H9 (cell line): ENCODE results near the gene ACTN2. TPM values are rescaled to one million over a fixed set of nuclear protein-coding genes. Genes with fewer than 3 reads are reported as not detected.
A peak's percentile ranks its signal among the peaks of the same experiment; 100 is the strongest.

Source experiments
- DNase-seq: peaks from one replicate; pipeline ENCODE4 v3.0.0-alpha.2; 2017
- H2AFZ ChIP-seq: one replicate; pipeline ENCODE4 v1.6.1; 2013; ENCODE audit warnings: mild to moderate bottlenecking, low read length, control low read depth, moderate library complexity
- H2AK5ac ChIP-seq: 2 replicates; pipeline ENCODE4 v1.6.1; 2013; ENCODE audit warnings: low read length, control low read depth, mixed read lengths; ENCODE audit not compliant: insufficient read length
- H2BK120ac ChIP-seq: one replicate; pipeline ENCODE4 v1.6.1; 2013; ENCODE audit warnings: low read depth, mild to moderate bottlenecking, low read length, control low read depth, inconsistent platforms; ENCODE audit not compliant: poor library complexity, severe bottlenecking
- H2BK12ac ChIP-seq: 2 replicates; pipeline ENCODE4 v1.6.1; 2013; ENCODE audit warnings: low read length, control low read depth, mixed read lengths, low read depth; ENCODE audit not compliant: insufficient read length
- H2BK15ac ChIP-seq: 2 replicates; pipeline ENCODE4 v1.6.1; 2013; ENCODE audit warnings: low read depth, low read length, control low read depth
- H2BK20ac ChIP-seq: one replicate; pipeline ENCODE4 v1.6.1; 2013; ENCODE audit warnings: low read depth, mild to moderate bottlenecking, low read length, control low read depth, inconsistent platforms; ENCODE audit not compliant: poor library complexity, severe bottlenecking
- H2BK5ac ChIP-seq: 2 replicates; pipeline ENCODE4 v1.6.1; 2013; ENCODE audit warnings: low read length, control low read depth, mixed read lengths; ENCODE audit not compliant: insufficient read length
- H3K14ac ChIP-seq: 2 replicates; pipeline ENCODE4 v1.6.1; 2013; ENCODE audit warnings: low read length, control low read depth; ENCODE audit not compliant: insufficient read depth
- H3K18ac ChIP-seq: 2 replicates; pipeline ENCODE4 v1.6.1; 2013; ENCODE audit warnings: low read depth, mild to moderate bottlenecking, mixed read lengths, low read length, control low read depth; ENCODE audit not compliant: insufficient read length
- H3K23ac ChIP-seq: 2 replicates; pipeline ENCODE4 v1.6.1; 2013; ENCODE audit warnings: low read length, control low read depth, mixed read lengths, low read depth; ENCODE audit not compliant: insufficient read length
- H3K23me2 ChIP-seq: 2 replicates; pipeline ENCODE4 v1.6.1; 2013; ENCODE audit warnings: low read depth, mild to moderate bottlenecking, mixed read lengths, low read length, control low read depth; ENCODE audit not compliant: insufficient read length, poor library complexity, severe bottlenecking
- H3K27ac ChIP-seq: 2 replicates; pipeline ENCODE4 v1.5.1; 2013; ENCODE audit warnings: low read length, control low read depth, mixed read lengths, low read depth; ENCODE audit not compliant: insufficient read length
- H3K27me3 ChIP-seq: 2 replicates; pipeline ENCODE4 v1.6.1; 2013; ENCODE audit warnings: low read length, control low read depth, inconsistent platforms; ENCODE audit not compliant: insufficient read depth
- H3K4ac ChIP-seq: 2 replicates; pipeline ENCODE4 v1.6.1; 2013; ENCODE audit warnings: low read depth, mild to moderate bottlenecking, control low read depth, inconsistent platforms, low read length, moderate library complexity
- H3K4me1 ChIP-seq: 2 replicates; pipeline ENCODE4 v1.6.1; 2013; ENCODE audit warnings: low read length, control low read depth, inconsistent platforms; ENCODE audit not compliant: insufficient read depth
- H3K4me2 ChIP-seq: 2 replicates; pipeline ENCODE4 v1.6.1; 2013; ENCODE audit warnings: low read length, control low read depth, mixed read lengths; ENCODE audit not compliant: insufficient read length, insufficient read depth
- H3K56ac ChIP-seq: 2 replicates; pipeline ENCODE4 v1.6.1; 2013; ENCODE audit warnings: low read depth, mild to moderate bottlenecking, mixed read lengths, low read length, control low read depth; ENCODE audit not compliant: insufficient read length
- H3K79me1 ChIP-seq: 2 replicates; pipeline ENCODE4 v1.6.1; 2013; ENCODE audit warnings: low read depth, mild to moderate bottlenecking, moderate library complexity, low read length, control low read depth, inconsistent platforms; ENCODE audit not compliant: insufficient read depth, poor library complexity, severe bottlenecking
- H3K79me2 ChIP-seq: 2 replicates; pipeline ENCODE4 v1.6.1; 2013; ENCODE audit warnings: low read length, control low read depth, inconsistent platforms; ENCODE audit not compliant: insufficient read depth
- H3K9ac ChIP-seq: 2 replicates; pipeline ENCODE4 v1.6.1; 2013; ENCODE audit warnings: low read length, control low read depth, mixed read lengths; ENCODE audit not compliant: insufficient read length; ENCODE audit errors: extremely low read depth
- H3K9me3 ChIP-seq: one replicate; pipeline ENCODE4 v1.6.1; 2013; ENCODE audit warnings: low read depth, low read length, inconsistent platforms; ENCODE audit not compliant: control insufficient read depth
- H3T11ph ChIP-seq: one replicate; pipeline ENCODE4 v1.6.1; 2013; ENCODE audit warnings: mild to moderate bottlenecking, low read length, control low read depth, inconsistent platforms
- H4K20me1 ChIP-seq: one replicate; pipeline ENCODE4 v1.6.1; 2013; ENCODE audit not compliant: control insufficient read depth, insufficient read length, insufficient read depth
- H4K5ac ChIP-seq: 2 replicates; pipeline ENCODE4 v1.6.1; 2013; ENCODE audit warnings: low read depth, mild to moderate bottlenecking, mixed read lengths, low read length, control low read depth; ENCODE audit not compliant: insufficient read length
- H4K8ac ChIP-seq: replicated peaks from 2 replicates; pipeline ENCODE4 v1.6.1; 2013; ENCODE audit warnings: low read length, control low read depth, mixed read lengths, low read depth; ENCODE audit not compliant: insufficient read length
- H4K91ac ChIP-seq: 2 replicates; pipeline ENCODE4 v1.6.1; 2013; ENCODE audit warnings: low read depth, mild to moderate bottlenecking, moderate library complexity, mixed read lengths, low read length, control low read depth; ENCODE audit not compliant: insufficient read length
- H3K27ac Mint-ChIP-seq, 3 experiments: 2 replicates in 2 of 3; 3 replicates in 1 of 3; pipeline ENCODE4 v1.8.0; 2020 to 2021; ENCODE audit warnings: mixed read lengths in 3 of 3, mild to moderate bottlenecking in 1 of 3, moderate library complexity in 1 of 3
- H3K27me3 Mint-ChIP-seq: 2 replicates; pipeline ENCODE4 v1.8.0; 2021; ENCODE audit warnings: low read depth, mild to moderate bottlenecking, moderate library complexity, mixed read lengths
- H3K36me3 Mint-ChIP-seq, 3 experiments: 2 replicates in 2 of 3; 3 replicates in 1 of 3; pipeline ENCODE4 v1.8.0; 2020 to 2021; ENCODE audit warnings: low read depth in 3 of 3, mixed read lengths in 3 of 3; ENCODE audit not compliant: insufficient read depth in 1 of 3
- H3K4me1 Mint-ChIP-seq, 2 experiments: 2 replicates each; pipeline ENCODE4 v1.8.0; 2020; ENCODE audit warnings: mixed read lengths in 2 of 2
- H3K4me3 Mint-ChIP-seq, 2 experiments: 2 replicates in 1 of 2; 3 replicates in 1 of 2; pipeline ENCODE4 v1.8.0; 2020 to 2021; ENCODE audit warnings: mild to moderate bottlenecking in 2 of 2, mixed read lengths in 2 of 2, moderate library complexity in 1 of 2
- H3K9me3 Mint-ChIP-seq, 2 experiments: 2 replicates in 1 of 2; 3 replicates in 1 of 2; pipeline ENCODE4 v1.8.0; 2020; ENCODE audit warnings: mild to moderate bottlenecking in 2 of 2, mixed read lengths in 2 of 2, moderate library complexity in 1 of 2
- WGBS: extraction: QIAGEN DNeasy Blood & Tissue Kit; methylation state at CpG from one replicate; pipeline ENCODE4 v1.1.7; 2013; ENCODE audit warnings: missing lambda C conversion rate, low lambda C conversion rate, mixed read lengths; ENCODE audit not compliant: insufficient read length; ENCODE audit errors: extremely low coverage; 5-methylcytosine and 5-hydroxymethylcytosine counted together
- total RNA-seq: library from RNA; stranded (reverse); gene quantifications from 2 replicates; pipeline ENCODE4 v1.2.1, GENCODE V29; 2021
- TF ChIP-seq, protein P1 (sequence below): fragments of 200-600 bp; sonication (generic); conservative IDR thresholded peaks from 3 replicates; pipeline ENCODE4 v1.8.0; 2021; ENCODE audit warnings: antibody characterized with exemption, mild to moderate bottlenecking

ACTN2 gene
- total RNA-seq, 1 experiment from 2014 or later, result 2.3 TPM

DNA sequence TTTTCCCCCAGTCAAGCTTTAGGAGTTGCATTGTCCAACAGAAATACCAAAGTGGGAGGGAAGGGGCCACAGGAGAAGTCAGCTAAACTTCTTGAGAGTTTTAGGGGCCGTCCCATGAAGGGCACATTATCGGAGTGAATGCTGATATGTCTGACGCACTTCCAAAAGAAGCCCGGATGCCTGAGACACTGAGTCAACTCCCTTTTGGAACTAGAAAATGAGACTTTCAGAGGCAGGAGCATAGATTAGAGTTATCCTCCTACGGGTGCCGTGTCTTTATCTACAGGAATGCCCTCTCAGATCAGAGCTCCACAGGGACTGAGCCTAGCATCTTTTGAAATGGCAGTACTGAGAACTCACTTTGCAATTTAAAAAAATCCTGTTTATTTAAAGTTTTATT lies 13.1 kb downstream of the ACTN2 start:
- Mint-ChIP-seq H3K4me1 (peaks cover 3 to 9% of the 10 kb centered on the region in 2 experiments; a peak in 3 of 4 replicates), H3K4me3 (no peak overlapping the region), H3K27me3 (no peaks in the 10 kb centered on the region; the same call in 1 of the 2 replicates), H3K9me3 (no peaks in the 10 kb centered on the region), H3K27ac (peak overlapping the region in 1 of 3 experiments; percentile 37; a peak in 1 of 7 replicates), H3K36me3 (no peaks in the 10 kb centered on the region)
- Histone ChIP-seq H3K4me1 (no peaks in the 10 kb centered on the region), H2AK5ac (no peak overlapping the region), H4K5ac (no peak overlapping the region), H3T11ph (no peak overlapping the region), H3K27me3 (no peaks in the 10 kb centered on the region), H3K4ac (no peak overlapping the region), H3K27ac (no peak overlapping the region), H2BK12ac (no peak overlapping the region), H2BK20ac (no peak overlapping the region), H2AFZ (no peak overlapping the region), H2BK5ac (no peak overlapping the region), H4K8ac (no peak overlapping the region), H3K23ac (no peak overlapping the region), H3K9ac (no peak overlapping the region), H3K79me1 (no peaks in the 10 kb centered on the region), H3K14ac (no peak overlapping the region), H3K23me2 (no peaks in the 10 kb centered on the region), H3K18ac (no peak overlapping the region), H2BK120ac (no peak overlapping the region), H4K20me1 (no peaks in the 10 kb centered on the region), H4K91ac (no peak overlapping the region), H3K56ac (no peak overlapping the region), H3K9me3 (no peaks in the 10 kb centered on the region), H3K79me2 (no peaks in the 10 kb centered on the region), H3K4me2 (no peak overlapping the region), H2BK15ac (no peak overlapping the region)
- WGBS, result no CpG with 5 or more reads among the region's 6 CpGs
- DNase-seq, result no peak
- TF ChIP-seq, protein P1, sequence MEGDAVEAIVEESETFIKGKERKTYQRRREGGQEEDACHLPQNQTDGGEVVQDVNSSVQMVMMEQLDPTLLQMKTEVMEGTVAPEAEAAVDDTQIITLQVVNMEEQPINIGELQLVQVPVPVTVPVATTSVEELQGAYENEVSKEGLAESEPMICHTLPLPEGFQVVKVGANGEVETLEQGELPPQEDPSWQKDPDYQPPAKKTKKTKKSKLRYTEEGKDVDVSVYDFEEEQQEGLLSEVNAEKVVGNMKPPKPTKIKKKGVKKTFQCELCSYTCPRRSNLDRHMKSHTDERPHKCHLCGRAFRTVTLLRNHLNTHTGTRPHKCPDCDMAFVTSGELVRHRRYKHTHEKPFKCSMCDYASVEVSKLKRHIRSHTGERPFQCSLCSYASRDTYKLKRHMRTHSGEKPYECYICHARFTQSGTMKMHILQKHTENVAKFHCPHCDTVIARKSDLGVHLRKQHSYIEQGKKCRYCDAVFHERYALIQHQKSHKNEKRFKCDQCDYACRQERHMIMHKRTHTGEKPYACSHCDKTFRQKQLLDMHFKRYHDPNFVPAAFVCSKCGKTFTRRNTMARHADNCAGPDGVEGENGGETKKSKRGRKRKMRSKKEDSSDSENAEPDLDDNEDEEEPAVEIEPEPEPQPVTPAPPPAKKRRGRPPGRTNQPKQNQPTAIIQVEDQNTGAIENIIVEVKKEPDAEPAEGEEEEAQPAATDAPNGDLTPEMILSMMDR, result no peak
